ENCODE data around the gene TRAPPC5. TPM values are rescaled to one million over a fixed set of nuclear protein-coding genes. Genes with fewer than 3 reads are reported as not detected.

Gene TRAPPC5
- total RNA-seq, 4 donors from 2014 or later: 63.0 to 144 (median 103) TPM

DNA sequence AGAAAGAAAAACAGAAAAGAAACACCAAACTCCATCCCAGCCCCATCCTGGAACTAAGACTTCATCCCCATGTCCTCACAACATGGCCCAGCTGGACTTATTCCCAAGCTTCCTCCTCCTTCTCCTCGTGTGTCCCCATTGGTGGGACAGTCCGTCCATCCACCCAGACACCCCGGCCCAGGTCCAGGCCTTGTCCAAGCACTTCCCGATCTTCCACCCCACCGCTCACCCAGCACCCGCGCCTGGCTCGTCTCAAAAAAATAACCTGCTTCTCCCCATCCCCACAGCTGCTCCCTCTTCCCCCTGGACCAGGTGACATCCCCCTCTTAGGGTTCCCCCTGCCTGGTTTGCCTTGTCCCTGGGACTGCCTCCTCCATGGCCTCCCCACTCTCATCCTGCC lies 22.7 kb downstream of the TRAPPC5 start:
- no peaks in the 10 kb centered on the region for H3K36me3 ChIP-seq
- H3K4me3 ChIP-seq: no peak overlapping the region
- H3K27me3 ChIP-seq: peaks cover 32% of the 10 kb centered on the region
- 70% methylated on average over 8 of the region's 8 CpGs for WGBS
- TF ChIP-seq EP300 (IDR thresholded peaks at IDR 0.05): no peak
- TF ChIP-seq POLR2AphosphoS5 (IDR thresholded peaks at IDR 0.05): no peak
- TF ChIP-seq POLR2A (IDR thresholded peaks at IDR 0.05): no peak
- TF ChIP-seq, protein P1, sequence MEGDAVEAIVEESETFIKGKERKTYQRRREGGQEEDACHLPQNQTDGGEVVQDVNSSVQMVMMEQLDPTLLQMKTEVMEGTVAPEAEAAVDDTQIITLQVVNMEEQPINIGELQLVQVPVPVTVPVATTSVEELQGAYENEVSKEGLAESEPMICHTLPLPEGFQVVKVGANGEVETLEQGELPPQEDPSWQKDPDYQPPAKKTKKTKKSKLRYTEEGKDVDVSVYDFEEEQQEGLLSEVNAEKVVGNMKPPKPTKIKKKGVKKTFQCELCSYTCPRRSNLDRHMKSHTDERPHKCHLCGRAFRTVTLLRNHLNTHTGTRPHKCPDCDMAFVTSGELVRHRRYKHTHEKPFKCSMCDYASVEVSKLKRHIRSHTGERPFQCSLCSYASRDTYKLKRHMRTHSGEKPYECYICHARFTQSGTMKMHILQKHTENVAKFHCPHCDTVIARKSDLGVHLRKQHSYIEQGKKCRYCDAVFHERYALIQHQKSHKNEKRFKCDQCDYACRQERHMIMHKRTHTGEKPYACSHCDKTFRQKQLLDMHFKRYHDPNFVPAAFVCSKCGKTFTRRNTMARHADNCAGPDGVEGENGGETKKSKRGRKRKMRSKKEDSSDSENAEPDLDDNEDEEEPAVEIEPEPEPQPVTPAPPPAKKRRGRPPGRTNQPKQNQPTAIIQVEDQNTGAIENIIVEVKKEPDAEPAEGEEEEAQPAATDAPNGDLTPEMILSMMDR (IDR thresholded peaks at IDR 0.05): no peak
- no peak for DNase-seq (ENCODE audit: low spot score in 2 of 2)
- no peaks in the 10 kb centered on the region for H3K9me3 ChIP-seq
- peaks cover 3% of the 10 kb centered on the region for H3K4me1 ChIP-seq
- H3K27ac ChIP-seq: no peak overlapping the region

DNA sequence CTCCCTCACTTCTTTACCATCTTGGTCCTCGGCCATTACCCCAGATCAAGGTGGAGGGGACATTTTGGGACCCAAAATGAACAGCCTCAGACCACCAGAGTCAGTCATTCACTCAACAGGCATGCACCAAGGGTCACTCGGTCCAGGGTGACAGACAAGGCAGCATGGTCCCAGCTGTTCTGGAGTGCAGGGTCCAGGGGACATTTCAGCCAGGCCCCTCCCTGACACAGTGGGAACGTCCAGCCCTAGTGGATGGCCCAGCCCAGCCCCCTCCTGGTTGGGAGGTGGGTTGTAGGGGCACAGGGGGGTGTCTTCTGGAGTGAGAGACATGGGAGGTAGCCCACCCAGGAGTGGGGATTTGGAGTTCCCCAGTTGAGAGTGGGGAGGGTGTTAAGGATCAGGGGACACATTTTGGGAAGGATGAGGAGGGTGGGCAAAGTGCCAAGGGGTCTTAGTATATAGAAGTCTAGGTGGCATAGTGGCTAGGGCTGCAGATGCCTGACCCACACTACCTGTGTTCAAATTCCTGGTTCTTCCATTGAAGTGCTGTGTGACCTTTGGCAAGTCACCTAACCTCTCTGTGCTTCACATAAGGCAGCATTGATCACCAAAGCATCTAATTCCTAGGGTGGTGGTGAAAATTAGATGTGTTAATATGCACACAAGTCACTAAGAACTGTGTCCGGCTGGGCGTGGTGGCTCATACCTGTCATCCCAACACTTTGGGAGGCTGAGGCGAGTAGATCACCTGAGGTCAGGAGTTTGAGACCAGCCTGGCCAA lies 23.8 kb downstream of the TRAPPC5 start:
- H3K27ac ChIP-seq: no peak overlapping the region
- 78% methylated on average over 6 of the region's 6 CpGs for WGBS
- H3K36me3 ChIP-seq: no peaks in the 10 kb centered on the region
- H3K9me3 ChIP-seq: no peaks in the 10 kb centered on the region
- peaks cover 3% of the 10 kb centered on the region for H3K4me1 ChIP-seq
- DNase-seq (ENCODE audit: low spot score in 2 of 2): no peak
- no peak for TF ChIP-seq POLR2AphosphoS5 (IDR thresholded peaks at IDR 0.05)
- no peak for TF ChIP-seq POLR2A (IDR thresholded peaks at IDR 0.05)
- TF ChIP-seq EP300 (IDR thresholded peaks at IDR 0.05): no peak
- TF ChIP-seq, protein P1 (IDR thresholded peaks at IDR 0.05): no peak
- H3K27me3 ChIP-seq: peaks cover 22% of the 10 kb centered on the region
- H3K4me3 ChIP-seq: no peak overlapping the region

DNA sequence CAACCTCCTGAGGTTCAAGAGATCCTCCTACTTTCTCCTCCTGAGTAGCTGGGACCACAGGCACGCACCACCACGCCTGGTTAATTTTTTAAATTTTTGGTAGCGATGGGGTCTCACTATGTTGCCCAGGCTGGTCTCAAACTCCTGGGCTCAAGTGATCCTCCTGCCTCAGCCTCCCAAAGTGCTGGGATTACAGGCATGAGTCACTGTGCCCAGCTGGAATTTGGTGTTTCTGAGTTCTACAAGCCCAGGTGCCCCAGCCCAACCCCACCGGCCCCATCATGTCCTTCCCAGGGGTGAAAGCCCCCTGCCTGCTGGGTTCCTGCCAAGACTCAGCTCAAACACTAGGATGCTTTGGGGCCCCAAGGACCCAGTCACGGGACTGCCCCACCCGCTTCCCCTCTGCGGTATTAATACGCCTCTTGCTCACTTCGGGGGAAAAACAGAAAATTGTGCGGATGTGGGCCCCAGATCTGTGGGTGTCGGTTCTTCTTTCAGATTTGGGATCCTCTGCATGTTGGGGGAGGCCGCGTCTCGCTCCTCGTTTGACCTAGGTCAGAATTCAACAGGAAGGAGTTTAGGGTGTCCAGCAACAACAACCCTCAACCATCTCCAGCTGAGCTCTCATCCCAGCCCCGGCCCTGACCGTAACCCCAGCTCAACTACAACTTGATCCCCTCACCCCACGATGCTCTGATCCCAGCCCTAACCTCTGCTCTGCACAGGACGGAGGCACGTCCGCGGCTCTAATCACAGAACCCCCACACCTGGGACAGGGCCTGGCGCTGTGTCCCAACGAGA lies 25.0 kb downstream of the TRAPPC5 start:
- H3K4me3 ChIP-seq: no peak overlapping the region
- peaks cover 16% of the 10 kb centered on the region for H3K27me3 ChIP-seq
- TF ChIP-seq EP300 (IDR thresholded peaks at IDR 0.05) (no peak), POLR2AphosphoS5 (IDR thresholded peaks at IDR 0.05) (no peak), POLR2A (IDR thresholded peaks at IDR 0.05) (no peak)
- TF ChIP-seq, protein P1 (IDR thresholded peaks at IDR 0.05): no peak
- H3K4me1 ChIP-seq: peaks cover 3% of the 10 kb centered on the region
- H3K36me3 ChIP-seq: no peaks in the 10 kb centered on the region
- DNase-seq (ENCODE audit: low spot score in 2 of 2): no peak
- peak overlapping the region; percentile 28 for H3K27ac ChIP-seq
- WGBS: 55% methylated on average over 23 of the region's 24 CpGs
- no peaks in the 10 kb centered on the region for H3K9me3 ChIP-seq

DNA sequence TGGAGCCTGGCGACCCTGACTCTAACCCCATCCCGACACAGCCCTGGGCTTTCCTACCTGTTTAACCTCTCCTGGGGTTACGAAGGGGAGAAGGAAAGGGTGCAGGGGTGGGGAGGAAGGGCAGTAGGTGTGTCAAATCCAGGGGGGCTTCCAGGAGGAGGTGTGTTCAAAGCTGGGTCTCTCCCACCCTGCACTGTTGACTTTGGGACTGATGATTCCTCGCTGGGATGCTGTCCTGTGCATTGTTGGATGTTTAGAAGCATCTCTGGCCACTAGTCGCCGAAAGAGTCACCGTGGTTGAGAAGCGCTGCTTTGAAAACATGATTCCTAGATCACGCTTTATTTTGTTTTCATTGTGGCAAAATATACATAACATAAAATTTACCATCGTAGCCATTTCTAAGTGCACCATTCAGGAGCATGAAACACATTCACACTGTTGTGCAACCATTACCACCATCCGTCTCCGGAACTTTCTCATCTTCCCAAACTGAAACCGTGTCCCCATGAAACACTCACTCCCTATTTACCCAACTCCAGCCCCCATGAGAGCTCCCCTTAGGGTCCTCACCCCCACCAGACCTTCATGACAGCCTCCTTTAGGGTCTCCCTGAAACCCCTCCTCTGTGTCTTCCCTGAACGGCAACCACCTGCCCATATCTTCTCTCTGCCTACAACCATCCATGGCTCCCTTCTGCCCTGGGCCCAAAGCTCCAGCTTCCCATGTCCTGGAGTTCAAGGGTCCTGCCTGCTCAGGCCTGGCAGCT lies 25.7 kb downstream of the TRAPPC5 start:
- Histone ChIP-seq H3K4me1 (peaks cover 3% of the 10 kb centered on the region), H3K27ac (peak overlapping the region; percentile 28), H3K4me3 (no peak overlapping the region), H3K27me3 (peaks cover 14% of the 10 kb centered on the region), H3K36me3 (no peaks in the 10 kb centered on the region), H3K9me3 (no peaks in the 10 kb centered on the region)
- no peak for DNase-seq (ENCODE audit: low spot score in 2 of 2)
- no peak for TF ChIP-seq POLR2A (IDR thresholded peaks at IDR 0.05)
- no peak for TF ChIP-seq POLR2AphosphoS5 (IDR thresholded peaks at IDR 0.05)
- no peak for TF ChIP-seq EP300 (IDR thresholded peaks at IDR 0.05)
- TF ChIP-seq, protein P1 (IDR thresholded peaks at IDR 0.05): no peak
- 81% methylated on average over 13 of the region's 14 CpGs for WGBS

All from suprapubic skin (tissue), 4 donors.